H9 (cell line): ENCODE results near the gene PRDX1. TPM values are rescaled to one million over a fixed set of nuclear protein-coding genes. Genes with fewer than 3 reads are reported as not detected.

ENCODE experiments used
- DNase-seq: peaks from one replicate; pipeline ENCODE4 v3.0.0-alpha.2; 2017
- H2AFZ ChIP-seq: one replicate; pipeline ENCODE4 v1.6.1; 2013; ENCODE audit warnings: mild to moderate bottlenecking, low read length, control low read depth, moderate library complexity
- H2AK5ac ChIP-seq: 2 replicates; pipeline ENCODE4 v1.6.1; 2013; ENCODE audit warnings: low read length, control low read depth, mixed read lengths; ENCODE audit not compliant: insufficient read length
- H2BK120ac ChIP-seq: one replicate; pipeline ENCODE4 v1.6.1; 2013; ENCODE audit warnings: low read depth, mild to moderate bottlenecking, low read length, control low read depth, inconsistent platforms; ENCODE audit not compliant: poor library complexity, severe bottlenecking
- H2BK12ac ChIP-seq: 2 replicates; pipeline ENCODE4 v1.6.1; 2013; ENCODE audit warnings: low read length, control low read depth, mixed read lengths, low read depth; ENCODE audit not compliant: insufficient read length
- H2BK15ac ChIP-seq: 2 replicates; pipeline ENCODE4 v1.6.1; 2013; ENCODE audit warnings: low read depth, low read length, control low read depth
- H2BK20ac ChIP-seq: one replicate; pipeline ENCODE4 v1.6.1; 2013; ENCODE audit warnings: low read depth, mild to moderate bottlenecking, low read length, control low read depth, inconsistent platforms; ENCODE audit not compliant: poor library complexity, severe bottlenecking
- H2BK5ac ChIP-seq: 2 replicates; pipeline ENCODE4 v1.6.1; 2013; ENCODE audit warnings: low read length, control low read depth, mixed read lengths; ENCODE audit not compliant: insufficient read length
- H3K14ac ChIP-seq: 2 replicates; pipeline ENCODE4 v1.6.1; 2013; ENCODE audit warnings: low read length, control low read depth; ENCODE audit not compliant: insufficient read depth
- H3K18ac ChIP-seq: 2 replicates; pipeline ENCODE4 v1.6.1; 2013; ENCODE audit warnings: low read depth, mild to moderate bottlenecking, mixed read lengths, low read length, control low read depth; ENCODE audit not compliant: insufficient read length
- H3K23ac ChIP-seq: 2 replicates; pipeline ENCODE4 v1.6.1; 2013; ENCODE audit warnings: low read length, control low read depth, mixed read lengths, low read depth; ENCODE audit not compliant: insufficient read length
- H3K23me2 ChIP-seq: 2 replicates; pipeline ENCODE4 v1.6.1; 2013; ENCODE audit warnings: low read depth, mild to moderate bottlenecking, mixed read lengths, low read length, control low read depth; ENCODE audit not compliant: insufficient read length, poor library complexity, severe bottlenecking
- H3K27ac ChIP-seq: 2 replicates; pipeline ENCODE4 v1.5.1; 2013; ENCODE audit warnings: low read length, control low read depth, mixed read lengths, low read depth; ENCODE audit not compliant: insufficient read length
- H3K27me3 ChIP-seq: 2 replicates; pipeline ENCODE4 v1.6.1; 2013; ENCODE audit warnings: low read length, control low read depth, inconsistent platforms; ENCODE audit not compliant: insufficient read depth
- H3K4ac ChIP-seq: 2 replicates; pipeline ENCODE4 v1.6.1; 2013; ENCODE audit warnings: low read depth, mild to moderate bottlenecking, control low read depth, inconsistent platforms, low read length, moderate library complexity
- H3K4me1 ChIP-seq: 2 replicates; pipeline ENCODE4 v1.6.1; 2013; ENCODE audit warnings: low read length, control low read depth, inconsistent platforms; ENCODE audit not compliant: insufficient read depth
- H3K4me2 ChIP-seq: 2 replicates; pipeline ENCODE4 v1.6.1; 2013; ENCODE audit warnings: low read length, control low read depth, mixed read lengths; ENCODE audit not compliant: insufficient read length, insufficient read depth
- H3K56ac ChIP-seq: 2 replicates; pipeline ENCODE4 v1.6.1; 2013; ENCODE audit warnings: low read depth, mild to moderate bottlenecking, mixed read lengths, low read length, control low read depth; ENCODE audit not compliant: insufficient read length
- H3K79me1 ChIP-seq: 2 replicates; pipeline ENCODE4 v1.6.1; 2013; ENCODE audit warnings: low read depth, mild to moderate bottlenecking, moderate library complexity, low read length, control low read depth, inconsistent platforms; ENCODE audit not compliant: insufficient read depth, poor library complexity, severe bottlenecking
- H3K79me2 ChIP-seq: 2 replicates; pipeline ENCODE4 v1.6.1; 2013; ENCODE audit warnings: low read length, control low read depth, inconsistent platforms; ENCODE audit not compliant: insufficient read depth
- H3K9ac ChIP-seq: 2 replicates; pipeline ENCODE4 v1.6.1; 2013; ENCODE audit warnings: low read length, control low read depth, mixed read lengths; ENCODE audit not compliant: insufficient read length; ENCODE audit errors: extremely low read depth
- H3K9me3 ChIP-seq: one replicate; pipeline ENCODE4 v1.6.1; 2013; ENCODE audit warnings: low read depth, low read length, inconsistent platforms; ENCODE audit not compliant: control insufficient read depth
- H3T11ph ChIP-seq: one replicate; pipeline ENCODE4 v1.6.1; 2013; ENCODE audit warnings: mild to moderate bottlenecking, low read length, control low read depth, inconsistent platforms
- H4K20me1 ChIP-seq: one replicate; pipeline ENCODE4 v1.6.1; 2013; ENCODE audit not compliant: control insufficient read depth, insufficient read length, insufficient read depth
- H4K5ac ChIP-seq: 2 replicates; pipeline ENCODE4 v1.6.1; 2013; ENCODE audit warnings: low read depth, mild to moderate bottlenecking, mixed read lengths, low read length, control low read depth; ENCODE audit not compliant: insufficient read length
- H4K8ac ChIP-seq: replicated peaks from 2 replicates; pipeline ENCODE4 v1.6.1; 2013; ENCODE audit warnings: low read length, control low read depth, mixed read lengths, low read depth; ENCODE audit not compliant: insufficient read length
- H4K91ac ChIP-seq: 2 replicates; pipeline ENCODE4 v1.6.1; 2013; ENCODE audit warnings: low read depth, mild to moderate bottlenecking, moderate library complexity, mixed read lengths, low read length, control low read depth; ENCODE audit not compliant: insufficient read length
- H3K27ac Mint-ChIP-seq, 3 experiments: 2 replicates in 2 of 3; 3 replicates in 1 of 3; pipeline ENCODE4 v1.8.0; 2020 to 2021; ENCODE audit warnings: mixed read lengths in 3 of 3, mild to moderate bottlenecking in 1 of 3, moderate library complexity in 1 of 3
- H3K27me3 Mint-ChIP-seq: 2 replicates; pipeline ENCODE4 v1.8.0; 2021; ENCODE audit warnings: low read depth, mild to moderate bottlenecking, moderate library complexity, mixed read lengths
- H3K36me3 Mint-ChIP-seq, 3 experiments: 2 replicates in 2 of 3; 3 replicates in 1 of 3; pipeline ENCODE4 v1.8.0; 2020 to 2021; ENCODE audit warnings: low read depth in 3 of 3, mixed read lengths in 3 of 3; ENCODE audit not compliant: insufficient read depth in 1 of 3
- H3K4me1 Mint-ChIP-seq, 2 experiments: 2 replicates each; pipeline ENCODE4 v1.8.0; 2020; ENCODE audit warnings: mixed read lengths in 2 of 2
- H3K4me3 Mint-ChIP-seq, 2 experiments: 2 replicates in 1 of 2; 3 replicates in 1 of 2; pipeline ENCODE4 v1.8.0; 2020 to 2021; ENCODE audit warnings: mild to moderate bottlenecking in 2 of 2, mixed read lengths in 2 of 2, moderate library complexity in 1 of 2
- H3K9me3 Mint-ChIP-seq, 2 experiments: 2 replicates in 1 of 2; 3 replicates in 1 of 2; pipeline ENCODE4 v1.8.0; 2020; ENCODE audit warnings: mild to moderate bottlenecking in 2 of 2, mixed read lengths in 2 of 2, moderate library complexity in 1 of 2
- CTCF ChIP-seq: fragments of 200-600 bp; sonication (generic); conservative IDR thresholded peaks from 3 replicates; pipeline ENCODE4 v1.8.0; 2021; ENCODE audit warnings: antibody characterized with exemption, mild to moderate bottlenecking
- WGBS: extraction: QIAGEN DNeasy Blood & Tissue Kit; methylation state at CpG from one replicate; pipeline ENCODE4 v1.1.7; 2013; ENCODE audit warnings: missing lambda C conversion rate, low lambda C conversion rate, mixed read lengths; ENCODE audit not compliant: insufficient read length; ENCODE audit errors: extremely low coverage; 5-methylcytosine and 5-hydroxymethylcytosine counted together
- total RNA-seq: library from RNA; stranded (reverse); gene quantifications from 2 replicates; pipeline ENCODE4 v1.2.1, GENCODE V29; 2021

PRDX1 gene
- total RNA-seq, 1 experiment from 2014 or later: 1,003 TPM

- Histone ChIP-seq H2AK5ac (no peak overlapping the region), H2BK5ac (no peak overlapping the region), H3K56ac (no peak overlapping the region), H2BK12ac (no peak overlapping the region), H2BK120ac (no peak overlapping the region), H3K4me2 (no peak overlapping the region), H3K79me1 (no peaks in the 10 kb centered on the region), H3K23me2 (no peaks in the 10 kb centered on the region), H3K18ac (no peak overlapping the region), H2BK20ac (no peak overlapping the region), H2AFZ (no peak overlapping the region), H3K79me2 (no peaks in the 10 kb centered on the region), H3K14ac (no peak overlapping the region), H4K91ac (no peak overlapping the region), H2BK15ac (no peak overlapping the region), H3K27ac (no peak overlapping the region), H3T11ph (no peak overlapping the region), H4K5ac (no peak overlapping the region), H3K4ac (no peak overlapping the region), H3K4me1 (no peaks in the 10 kb centered on the region), H3K27me3 (no peaks in the 10 kb centered on the region), H3K9ac (no peak overlapping the region), H4K8ac (no peak overlapping the region), H3K9me3 (no peaks in the 10 kb centered on the region), H3K23ac (no peak overlapping the region), H4K20me1 (peaks cover 5% of the 10 kb centered on the region)
- Mint-ChIP-seq H3K9me3 (no peaks in the 10 kb centered on the region), H3K27me3 (no peaks in the 10 kb centered on the region; the same call in 1 of the 2 replicates), H3K36me3 (peaks cover 47 to 69% (median 60%) of the 10 kb centered on the region in 3 experiments; a peak in 6 of 7 replicates), H3K4me3 (no peak overlapping the region), H3K4me1 (no peaks in the 10 kb centered on the region), H3K27ac (peak overlapping the region in 1 of 3 experiments; percentile 55; a peak in 2 of 7 replicates)
- no peak for TF ChIP-seq CTCF
- DNase-seq: no peak
- WGBS: no CpG with 5 or more reads among the region's 9 CpGs
These were observed 11.4 kb downstream of the PRDX1 start for GRCh38 chr1:45510036-45510971.
